ENCODE data around the gene TMPRSS3. TPM values are rescaled to one million over a fixed set of nuclear protein-coding genes. Genes with fewer than 3 reads are reported as not detected.

Gene TMPRSS3
- total RNA-seq, 1 donor: not detected

- H3K4me3 ChIP-seq (ENCODE audit: low read depth, low read length): no peak overlapping the region
- TF ChIP-seq CTCF (IDR thresholded peaks at IDR 0.05; ENCODE audit: insufficient read depth, low read depth, low read length): no peak
- DNase-seq (ENCODE audit: low read depth): no peak
These were observed 33.2 kb upstream of the TMPRSS3 start for GRCh38 chr21:42429021-42429420.

- no peak overlapping the region for H3K4me3 ChIP-seq (ENCODE audit: low read depth, low read length)
- no peak for TF ChIP-seq CTCF (IDR thresholded peaks at IDR 0.05; ENCODE audit: insufficient read depth, low read depth, low read length)
- DNase-seq (ENCODE audit: low read depth): no peak
These were observed 32.1 kb upstream of the TMPRSS3 start for GRCh38 chr21:42427809-42428419.

- H3K4me3 ChIP-seq (ENCODE audit: low read depth, low read length): no peak overlapping the region
- DNase-seq (ENCODE audit: low read depth): no peak
- no peak for TF ChIP-seq CTCF (IDR thresholded peaks at IDR 0.05; ENCODE audit: insufficient read depth, low read depth, low read length)
These were observed 31.1 kb upstream of the TMPRSS3 start for GRCh38 chr21:42426876-42427480.

- no peak for DNase-seq (ENCODE audit: low read depth)
- no peak overlapping the region for H3K4me3 ChIP-seq (ENCODE audit: low read depth, low read length)
- no peak for TF ChIP-seq CTCF (IDR thresholded peaks at IDR 0.05; ENCODE audit: insufficient read depth, low read depth, low read length)
These were observed 30.6 kb upstream of the TMPRSS3 start for GRCh38 chr21:42426424-42426823.

GRCh38 chr21:42425591-42425990, 29.7 kb upstream of the TMPRSS3 start:
- H3K4me3 ChIP-seq (ENCODE audit: low read depth, low read length): no peak overlapping the region
- TF ChIP-seq CTCF (IDR thresholded peaks at IDR 0.05; ENCODE audit: insufficient read depth, low read depth, low read length): no peak
- no peak for DNase-seq (ENCODE audit: low read depth)

- DNase-seq (ENCODE audit: low read depth): no peak
- no peak overlapping the region for H3K4me3 ChIP-seq (ENCODE audit: low read depth, low read length)
- TF ChIP-seq CTCF (IDR thresholded peaks at IDR 0.05; ENCODE audit: insufficient read depth, low read depth, low read length): no peak
These were observed 29.2 kb upstream of the TMPRSS3 start for GRCh38 chr21:42424914-42425541.

Measured in fibroblast of villous mesenchyme (primary cell).